Effector memory CD8-positive, alpha-beta T cell (primary cell): ENCODE results near the gene ANO6.

Experiments
- ATAC-seq: fragments of 150-1000 bp; cut with Tn5 transposase; replicated peaks from 2 replicates; pipeline ENCODE4 v1.10.0; 2021; ENCODE audit warnings: mild to moderate bottlenecking, moderate library complexity
- DNase-seq, 3 experiments: peaks; one replicate each; pipeline ENCODE4 v3.0.0; 2021
- H3K27ac Mint-ChIP-seq, 2 donors: one replicate each; pipeline ENCODE4 v1.8.0; 2022; ENCODE audit warnings: mild to moderate bottlenecking in 2 of 2, mixed read lengths in 2 of 2, moderate library complexity in 2 of 2
- H3K27me3 Mint-ChIP-seq, 2 donors: one replicate each; pipeline ENCODE4 v1.8.0; 2022; ENCODE audit warnings: mixed read lengths in 2 of 2
- H3K36me3 Mint-ChIP-seq: one replicate; pipeline ENCODE4 v1.8.0; 2022; ENCODE audit warnings: mild to moderate bottlenecking, moderate library complexity, mixed read lengths; ENCODE audit not compliant: insufficient read depth
- H3K4me1 Mint-ChIP-seq, 2 donors: one replicate each; pipeline ENCODE4 v1.8.0; 2022; ENCODE audit warnings: low read depth in 2 of 2, mixed read lengths in 2 of 2
- H3K4me3 Mint-ChIP-seq, 2 donors: one replicate each; pipeline ENCODE4 v1.8.0; 2022; ENCODE audit warnings: mild to moderate bottlenecking in 2 of 2, mixed read lengths in 2 of 2, moderate library complexity in 2 of 2
- H3K9me3 Mint-ChIP-seq, 2 donors: one replicate each; pipeline ENCODE4 v1.8.0; 2022; ENCODE audit warnings: mixed read lengths in 2 of 2

The ANO6 gene

GRCh38 chr12:45217846-45218245 is 2.0 kb downstream of the ANO6 start:
- H3K4me1 Mint-ChIP-seq, result peaks cover 29 to 46% of the 10 kb centered on the region in 2 donors
- ATAC-seq (no peak), DNase-seq (no peak)
- H3K27me3 Mint-ChIP-seq, result no peaks in the 10 kb centered on the region
- peak overlapping the region in 1 of 2 donors; percentile 20 for H3K27ac Mint-ChIP-seq
- H3K9me3 Mint-ChIP-seq, result no peaks in the 10 kb centered on the region
- no peaks in the 10 kb centered on the region for H3K36me3 Mint-ChIP-seq
- peak overlapping the region; percentile 91 to 92 for H3K4me3 Mint-ChIP-seq

DNA sequence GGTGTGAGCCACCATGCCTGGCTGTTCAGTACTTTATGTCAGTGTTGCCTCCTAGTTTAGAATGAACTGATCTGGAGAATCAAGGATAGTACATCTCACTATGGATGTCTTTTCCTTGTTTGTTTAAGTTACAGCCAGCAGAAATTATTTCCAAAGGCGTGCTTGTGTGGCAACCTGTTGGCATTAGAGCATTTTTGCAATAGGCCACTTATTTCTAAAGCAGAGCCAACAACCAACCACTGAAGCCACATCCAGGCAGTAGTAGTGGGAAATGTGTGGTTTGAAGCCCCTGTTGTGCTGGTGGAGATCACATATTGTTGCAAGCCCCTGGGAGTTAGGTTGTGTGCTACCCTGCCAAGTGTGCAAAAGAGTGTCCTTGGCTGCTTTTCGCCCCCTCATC is 3.7 kb downstream of the ANO6 start:
- no peaks in the 10 kb centered on the region for H3K9me3 Mint-ChIP-seq
- no peak overlapping the region for H3K4me3 Mint-ChIP-seq
- no peaks in the 10 kb centered on the region for H3K36me3 Mint-ChIP-seq
- no peak for DNase-seq
- no peak overlapping the region for H3K27ac Mint-ChIP-seq
- H3K27me3 Mint-ChIP-seq, result no peaks in the 10 kb centered on the region
- H3K4me1 Mint-ChIP-seq, result peaks cover 32 to 55% of the 10 kb centered on the region in 2 donors
- no peak for ATAC-seq

- Mint-ChIP-seq H3K36me3 (no peaks in the 10 kb centered on the region), H3K9me3 (no peaks in the 10 kb centered on the region), H3K4me3 (no peak overlapping the region), H3K27ac (no peak overlapping the region), H3K4me1 (peaks cover 33 to 55% of the 10 kb centered on the region in 2 donors), H3K27me3 (no peaks in the 10 kb centered on the region)
- ATAC-seq, result no peak
- DNase-seq, result no peak
These were observed 4.6 kb downstream of the ANO6 start for GRCh38 chr12:45220363-45220931.

GRCh38 chr12:45220969-45221368 is 5.1 kb downstream of the ANO6 start:
- ATAC-seq, result no peak
- Mint-ChIP-seq H3K36me3 (no peaks in the 10 kb centered on the region), H3K4me3 (no peak overlapping the region)

DNA sequence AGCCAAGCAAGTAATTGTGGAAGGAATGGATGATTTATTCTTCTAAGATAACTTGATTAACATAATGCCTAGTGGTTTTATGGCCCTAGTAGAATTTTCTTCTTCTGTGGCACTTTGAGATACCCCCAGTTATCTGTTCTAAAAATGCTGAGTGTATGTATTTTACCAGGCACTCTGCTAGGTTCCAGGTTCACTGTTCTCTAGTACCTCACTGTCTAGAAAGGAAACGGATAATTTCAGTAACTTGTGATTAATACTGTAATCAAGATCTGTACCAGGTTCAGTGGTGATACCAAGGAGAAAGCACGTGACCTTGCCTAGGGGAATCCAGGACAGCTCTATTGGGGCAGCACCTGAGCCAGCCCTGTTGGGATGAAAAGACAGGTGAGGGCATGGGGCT is 8.0 kb downstream of the ANO6 start:
- no peaks in the 10 kb centered on the region for H3K27me3 Mint-ChIP-seq
- ATAC-seq (no peak), DNase-seq (no peak)
- H3K36me3 Mint-ChIP-seq, result no peaks in the 10 kb centered on the region
- H3K4me3 Mint-ChIP-seq, result no peak overlapping the region
- H3K4me1 Mint-ChIP-seq, result peaks cover 31 to 53% of the 10 kb centered on the region in 2 donors
- no peak overlapping the region for H3K27ac Mint-ChIP-seq
- H3K9me3 Mint-ChIP-seq, result no peaks in the 10 kb centered on the region

More at GRCh38 chr12:45220969-45221368, 5.1 kb downstream of the ANO6 start:
- DNase-seq, result no peak
- Mint-ChIP-seq H3K9me3 (no peaks in the 10 kb centered on the region), H3K27me3 (no peaks in the 10 kb centered on the region), H3K4me1 (peaks cover 33 to 55% of the 10 kb centered on the region in 2 donors), H3K27ac (no peak overlapping the region)

- H3K9me3 Mint-ChIP-seq, result no peaks in the 10 kb centered on the region
- H3K4me3 Mint-ChIP-seq, result no peak overlapping the region
- no peaks in the 10 kb centered on the region for H3K36me3 Mint-ChIP-seq
- ATAC-seq (no peak), DNase-seq (no peak)
- peaks cover 30 to 54% of the 10 kb centered on the region in 2 donors for H3K4me1 Mint-ChIP-seq
- peak overlapping the region in 1 of 2 donors; percentile 57 for H3K27ac Mint-ChIP-seq
- H3K27me3 Mint-ChIP-seq, result no peaks in the 10 kb centered on the region
These were observed 8.4 kb downstream of the ANO6 start for GRCh38 chr12:45224311-45224710.

- H3K36me3 Mint-ChIP-seq, result peaks cover 3% of the 10 kb centered on the region
- no peak overlapping the region for H3K27ac Mint-ChIP-seq
- H3K4me1 Mint-ChIP-seq, result peaks cover 26 to 42% of the 10 kb centered on the region in 2 donors
- H3K9me3 Mint-ChIP-seq, result no peaks in the 10 kb centered on the region
- no peak overlapping the region for H3K4me3 Mint-ChIP-seq
- no peaks in the 10 kb centered on the region for H3K27me3 Mint-ChIP-seq
- no peak for DNase-seq
- ATAC-seq, result no peak
These were observed 10.1 kb downstream of the ANO6 start for GRCh38 chr12:45226021-45226420.

DNA sequence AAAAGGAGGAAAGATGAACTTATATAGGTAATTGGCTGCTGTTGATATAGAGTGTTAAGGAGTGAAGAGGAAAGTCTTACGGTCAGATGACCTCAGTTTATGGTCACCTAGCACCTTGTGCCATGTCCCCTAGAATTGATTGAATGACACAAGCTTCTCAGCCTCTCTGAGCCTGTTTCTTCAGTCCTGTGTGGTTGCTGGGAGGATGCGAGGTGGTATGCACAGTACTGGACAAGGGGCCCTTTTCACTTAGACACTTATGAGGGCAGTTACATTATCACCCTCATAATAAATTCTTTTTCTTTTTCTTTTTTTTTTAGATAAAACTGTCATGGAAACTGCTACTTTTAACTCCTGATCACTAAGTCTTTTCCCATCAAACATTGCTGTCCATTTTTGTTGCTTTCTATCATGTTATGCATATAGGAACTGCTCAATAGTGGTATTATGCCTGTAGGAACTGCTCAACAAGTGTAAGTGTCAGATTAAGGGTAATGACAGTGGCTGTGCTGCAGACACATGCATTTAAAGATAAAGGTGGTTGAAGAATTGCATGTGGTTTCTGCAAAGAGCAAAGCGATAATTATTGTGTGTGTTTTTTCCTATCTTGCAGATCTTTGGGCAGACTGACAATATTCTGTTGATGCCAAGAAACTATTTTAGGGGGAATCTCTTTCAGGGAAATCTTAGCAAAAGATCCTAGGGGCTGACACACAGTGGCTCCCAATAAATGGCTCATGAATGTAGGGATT is 11.6 kb downstream of the ANO6 start:
- Mint-ChIP-seq H3K27me3 (no peaks in the 10 kb centered on the region), H3K36me3 (peaks cover 3% of the 10 kb centered on the region), H3K4me1 (peaks cover 21 to 40% of the 10 kb centered on the region in 2 donors), H3K9me3 (no peaks in the 10 kb centered on the region), H3K27ac (no peak overlapping the region), H3K4me3 (no peak overlapping the region)
- ATAC-seq, result no peak
- DNase-seq, result no peak

DNA sequence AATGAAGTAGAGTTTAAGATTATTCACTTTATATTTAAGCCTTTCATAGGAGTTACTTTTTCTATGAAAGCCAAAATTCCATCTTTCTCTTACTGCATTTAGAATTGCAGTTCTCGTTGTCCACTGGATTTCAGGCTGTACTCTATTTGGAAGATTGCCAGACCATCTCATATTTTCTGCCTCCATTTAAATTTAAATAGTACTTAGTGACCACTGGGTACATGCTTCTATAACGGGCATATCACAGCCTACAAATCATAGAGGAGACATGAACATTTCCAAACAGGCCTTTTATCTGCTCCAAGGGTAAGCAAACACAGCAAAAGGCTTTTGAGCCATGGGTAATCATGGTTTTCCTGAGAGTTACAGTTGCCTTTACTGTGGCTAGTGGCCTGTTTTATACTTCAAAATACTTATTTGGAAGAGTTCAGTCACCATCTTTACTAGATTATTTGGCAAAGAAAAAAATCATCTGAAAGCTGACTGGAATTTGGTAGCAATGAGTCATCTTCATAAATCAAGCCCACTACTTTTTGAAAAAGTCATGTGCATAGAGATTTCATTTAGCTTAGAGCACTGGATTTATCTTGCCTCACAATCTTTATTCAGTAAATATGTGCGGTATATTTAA is 15.7 kb downstream of the ANO6 start:
- ATAC-seq, result no peak
- no peak for DNase-seq
- no peak overlapping the region for H3K4me3 Mint-ChIP-seq
- peaks cover 22 to 34% of the 10 kb centered on the region in 2 donors for H3K4me1 Mint-ChIP-seq
- H3K36me3 Mint-ChIP-seq, result peaks cover 3% of the 10 kb centered on the region
- no peaks in the 10 kb centered on the region for H3K9me3 Mint-ChIP-seq
- H3K27ac Mint-ChIP-seq, result no peak overlapping the region
- H3K27me3 Mint-ChIP-seq, result no peaks in the 10 kb centered on the region

GRCh38 chr12:45232146-45232755 is 16.4 kb downstream of the ANO6 start:
- Mint-ChIP-seq H3K27ac (no peak overlapping the region), H3K4me3 (no peak overlapping the region), H3K9me3 (no peaks in the 10 kb centered on the region), H3K27me3 (no peaks in the 10 kb centered on the region), H3K4me1 (peaks cover 23 to 32% of the 10 kb centered on the region in 2 donors), H3K36me3 (peaks cover 3% of the 10 kb centered on the region)
- DNase-seq, result no peak
- no peak for ATAC-seq

DNA sequence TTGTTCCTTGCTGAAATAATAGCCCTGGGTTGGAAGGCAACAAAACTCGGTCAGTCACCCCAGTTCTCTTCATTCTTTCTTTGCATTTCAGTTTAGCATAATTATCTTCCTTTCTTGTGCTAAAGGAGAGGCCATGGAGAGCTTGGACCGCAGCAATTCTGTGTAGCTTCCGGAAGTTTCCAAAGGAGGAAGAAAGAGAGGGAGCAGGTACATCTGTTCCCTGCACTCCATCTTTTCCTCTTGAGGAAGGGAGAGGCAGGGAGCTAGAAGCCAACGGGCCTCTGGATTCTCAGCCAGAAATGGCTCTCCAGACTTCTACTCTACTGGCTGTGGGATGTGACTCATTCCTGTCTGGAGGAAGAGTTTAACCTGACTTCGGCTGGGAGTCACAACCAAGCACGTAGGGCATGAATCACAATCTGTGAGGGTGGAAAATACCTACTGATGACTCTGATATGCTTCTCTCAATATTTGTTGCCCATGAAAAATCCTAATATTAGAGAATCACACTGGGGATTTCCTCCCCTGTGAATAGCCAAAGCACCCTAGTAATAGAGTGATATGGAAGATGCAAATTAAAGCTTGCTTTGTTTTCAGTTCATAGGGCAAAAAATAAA is 17.0 kb downstream of the ANO6 start:
- Mint-ChIP-seq H3K4me1 (peaks cover 23 to 29% of the 10 kb centered on the region in 2 donors), H3K27ac (no peak overlapping the region), H3K36me3 (peaks cover 3% of the 10 kb centered on the region), H3K4me3 (no peak overlapping the region), H3K9me3 (no peaks in the 10 kb centered on the region), H3K27me3 (no peaks in the 10 kb centered on the region)
- DNase-seq (no peak), ATAC-seq (no peak)

DNA sequence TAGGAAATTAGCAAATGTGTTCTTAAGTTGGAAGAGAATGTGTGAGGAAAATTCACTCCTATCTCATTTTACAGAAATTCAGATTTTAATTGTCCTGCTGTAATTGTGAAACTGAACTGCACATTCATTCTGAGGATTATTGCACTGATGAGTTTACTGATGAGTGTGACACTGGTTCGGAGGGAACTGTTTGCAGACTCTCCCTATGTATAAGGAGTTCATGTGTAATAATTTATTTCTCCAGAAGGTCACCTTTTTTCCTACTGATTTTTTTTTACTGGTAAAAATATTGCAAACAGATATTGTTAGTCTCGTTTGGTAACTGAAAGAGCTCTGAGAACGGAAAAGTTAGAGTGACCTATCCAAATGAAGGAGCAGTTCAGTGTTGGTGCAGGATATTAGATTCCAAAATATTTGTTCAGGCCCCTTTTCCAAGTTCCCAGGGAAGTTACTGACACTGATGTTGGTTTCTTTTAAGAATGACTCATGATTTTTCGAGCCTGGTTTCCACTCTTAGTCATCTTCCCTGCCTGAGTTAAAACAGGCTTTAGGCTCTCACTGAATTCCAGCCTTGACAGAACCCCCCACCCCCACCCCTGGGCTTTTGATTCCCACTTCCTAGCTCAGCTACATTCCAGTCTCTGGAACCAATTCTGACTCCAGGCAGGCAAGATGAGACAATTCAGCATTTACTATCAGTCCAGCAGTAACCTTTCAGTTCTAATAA is 18.4 kb downstream of the ANO6 start:
- Mint-ChIP-seq H3K36me3 (peaks cover 3% of the 10 kb centered on the region), H3K4me1 (peaks cover 25 to 33% of the 10 kb centered on the region in 2 donors), H3K27me3 (no peaks in the 10 kb centered on the region), H3K4me3 (no peak overlapping the region), H3K9me3 (no peaks in the 10 kb centered on the region), H3K27ac (peak overlapping the region in 1 of 2 donors; percentile 9)
- no peak for ATAC-seq
- DNase-seq, result no peak
